ENCODE results near the gene FBXO24. TPM values are rescaled to one million over a fixed set of nuclear protein-coding genes. Genes with fewer than 3 reads are reported as not detected.

FBXO24 gene
- total RNA-seq, 2 donors from 2014 or later, result 2.3 to 9.7 TPM

- WGBS, result 93% methylated on average over 23 of the region's 23 CpGs
- Histone ChIP-seq H3K9me3 (no peaks in the 10 kb centered on the region), H3K27me3 (replicated peaks; ENCODE audit: insufficient read depth) (no peaks in the 10 kb centered on the region), H3K4me3 (no peak overlapping the region), H3K27ac (no peak overlapping the region), H3K4me1 (replicated peaks) (no peaks in the 10 kb centered on the region), H3K36me3 (no peaks in the 10 kb centered on the region)
- intact Hi-C loops (cut with DNase I), result no loop called here
- DNase-seq (ENCODE audit: low spot score), result no peak
- TF ChIP-seq POLR2AphosphoS5 (IDR thresholded peaks at IDR 0.05), result no peak
- TF ChIP-seq, protein P1, sequence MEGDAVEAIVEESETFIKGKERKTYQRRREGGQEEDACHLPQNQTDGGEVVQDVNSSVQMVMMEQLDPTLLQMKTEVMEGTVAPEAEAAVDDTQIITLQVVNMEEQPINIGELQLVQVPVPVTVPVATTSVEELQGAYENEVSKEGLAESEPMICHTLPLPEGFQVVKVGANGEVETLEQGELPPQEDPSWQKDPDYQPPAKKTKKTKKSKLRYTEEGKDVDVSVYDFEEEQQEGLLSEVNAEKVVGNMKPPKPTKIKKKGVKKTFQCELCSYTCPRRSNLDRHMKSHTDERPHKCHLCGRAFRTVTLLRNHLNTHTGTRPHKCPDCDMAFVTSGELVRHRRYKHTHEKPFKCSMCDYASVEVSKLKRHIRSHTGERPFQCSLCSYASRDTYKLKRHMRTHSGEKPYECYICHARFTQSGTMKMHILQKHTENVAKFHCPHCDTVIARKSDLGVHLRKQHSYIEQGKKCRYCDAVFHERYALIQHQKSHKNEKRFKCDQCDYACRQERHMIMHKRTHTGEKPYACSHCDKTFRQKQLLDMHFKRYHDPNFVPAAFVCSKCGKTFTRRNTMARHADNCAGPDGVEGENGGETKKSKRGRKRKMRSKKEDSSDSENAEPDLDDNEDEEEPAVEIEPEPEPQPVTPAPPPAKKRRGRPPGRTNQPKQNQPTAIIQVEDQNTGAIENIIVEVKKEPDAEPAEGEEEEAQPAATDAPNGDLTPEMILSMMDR (IDR thresholded peaks at IDR 0.05), result no peak
- TF ChIP-seq POLR2A (IDR thresholded peaks at IDR 0.05), result no peak
Observed at GRCh38 chr7:100620804-100621203, 34.7 kb downstream of the FBXO24 start.

DNA sequence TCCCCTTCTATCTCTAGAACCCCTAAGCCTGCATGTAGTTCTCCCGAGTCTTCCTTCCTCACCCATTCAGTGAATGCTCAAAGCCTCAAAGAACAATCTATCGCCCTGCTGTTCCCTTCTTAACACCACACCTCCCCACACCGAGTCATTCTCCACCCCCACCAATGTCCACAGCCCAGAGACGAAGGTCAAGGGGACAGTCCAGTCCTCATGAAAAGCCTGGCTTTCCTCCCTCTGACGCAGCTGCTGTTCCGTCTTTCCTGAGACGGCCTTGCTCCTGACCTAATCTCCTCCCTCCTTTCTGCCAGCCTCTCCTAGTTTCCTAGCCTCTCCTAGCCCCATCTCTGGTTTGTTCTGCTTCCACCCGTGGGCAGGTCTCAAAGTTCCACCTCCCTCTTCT lies 35.4 kb downstream of the FBXO24 start:
- intact Hi-C loops (cut with DNase I), result no loop called here
- Histone ChIP-seq H3K9me3 (no peaks in the 10 kb centered on the region), H3K27me3 (replicated peaks; ENCODE audit: insufficient read depth) (no peaks in the 10 kb centered on the region), H3K4me1 (replicated peaks) (no peaks in the 10 kb centered on the region), H3K4me3 (no peak overlapping the region), H3K36me3 (no peaks in the 10 kb centered on the region), H3K27ac (no peak overlapping the region)
- TF ChIP-seq POLR2AphosphoS5 (IDR thresholded peaks at IDR 0.05) (no peak), POLR2A (IDR thresholded peaks at IDR 0.05) (no peak)
- TF ChIP-seq, protein P1 (IDR thresholded peaks at IDR 0.05), result no peak
- DNase-seq (ENCODE audit: low spot score), result no peak
- 81% methylated on average over 8 of the region's 8 CpGs for WGBS

DNA sequence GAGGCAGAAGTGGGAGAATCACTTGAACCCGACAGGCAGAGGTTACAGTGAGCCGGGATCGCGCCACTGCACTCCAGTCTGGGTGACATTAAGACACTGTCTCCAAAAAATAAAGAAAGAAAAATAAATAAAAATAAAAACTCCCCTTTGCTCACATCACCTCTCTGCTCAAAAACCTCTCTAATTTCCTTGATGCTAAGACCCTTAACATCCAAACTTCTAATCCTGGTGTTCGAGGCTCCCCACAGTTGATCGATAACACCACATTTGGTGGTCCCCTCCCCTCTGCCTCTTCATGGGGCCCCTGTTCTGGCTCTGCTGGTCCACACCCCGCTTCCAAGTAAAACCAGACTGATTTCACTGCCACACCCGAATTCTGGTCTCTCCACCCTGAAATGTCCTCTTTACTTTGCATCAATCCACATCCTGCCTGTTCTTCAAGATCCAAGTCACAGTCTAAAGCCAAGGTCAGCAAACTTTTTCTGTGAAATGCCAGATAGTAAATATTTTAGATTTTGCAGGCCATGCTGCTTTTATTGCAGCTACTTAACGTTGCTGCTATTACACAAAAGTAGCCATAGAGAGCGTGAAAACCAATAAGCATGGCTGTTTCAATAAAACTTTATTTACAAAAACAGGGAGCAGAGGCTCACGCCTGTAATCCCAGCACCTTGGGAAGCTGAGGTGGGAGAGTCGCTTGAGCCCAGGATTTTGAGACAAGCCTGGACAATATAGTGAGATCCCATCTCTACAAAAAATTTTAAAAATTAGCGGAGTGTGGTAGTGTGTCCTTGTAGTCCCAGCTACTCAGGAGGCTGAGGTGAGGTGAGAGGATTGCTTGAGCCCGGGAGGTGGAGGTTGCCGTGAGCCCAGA lies 38.1 kb downstream of the FBXO24 start:
- TF ChIP-seq POLR2AphosphoS5 (IDR thresholded peaks at IDR 0.05), result no peak
- intact Hi-C loops (cut with DNase I), result no loop called here
- H3K27me3 ChIP-seq (replicated peaks; ENCODE audit: insufficient read depth), result no peaks in the 10 kb centered on the region
- DNase-seq (ENCODE audit: low spot score), result no peak
- H3K4me3 ChIP-seq, result no peak overlapping the region
- no peak overlapping the region for H3K27ac ChIP-seq
- no peaks in the 10 kb centered on the region for H3K36me3 ChIP-seq
- WGBS, result 89% methylated on average over 15 of the region's 15 CpGs
- H3K4me1 ChIP-seq (replicated peaks), result no peaks in the 10 kb centered on the region
- H3K9me3 ChIP-seq, result no peaks in the 10 kb centered on the region

DNA sequence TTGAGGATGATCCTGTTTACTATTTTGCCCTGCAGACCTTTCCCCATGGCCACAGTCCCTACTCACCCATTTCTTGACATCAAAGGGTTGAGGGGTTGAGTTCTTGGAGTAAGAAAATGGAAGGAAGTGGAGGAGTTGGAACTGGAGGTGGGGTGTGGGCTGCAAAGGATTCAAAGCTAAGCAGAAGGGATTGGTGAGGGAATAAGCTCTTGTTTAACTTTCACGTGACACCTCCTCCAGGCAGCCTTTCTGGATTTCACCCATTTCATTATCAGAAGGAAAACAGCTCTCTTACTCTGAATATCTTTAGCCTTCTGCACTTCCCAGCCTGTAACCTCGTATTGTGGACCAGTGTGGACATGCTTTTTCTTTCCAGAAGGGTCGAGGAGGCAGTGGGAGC lies 39.9 kb downstream of the FBXO24 start:
- Histone ChIP-seq H3K9me3 (no peaks in the 10 kb centered on the region), H3K27me3 (replicated peaks; ENCODE audit: insufficient read depth) (no peaks in the 10 kb centered on the region), H3K36me3 (no peaks in the 10 kb centered on the region), H3K4me1 (replicated peaks) (no peaks in the 10 kb centered on the region), H3K4me3 (peak overlapping the region; percentile 18 to 19), H3K27ac (no peak overlapping the region)
- WGBS, result 11% methylated on average over 3 of the region's 3 CpGs
- no peak for DNase-seq (ENCODE audit: low spot score)
- intact Hi-C loops (cut with DNase I), result no loop called here
- TF ChIP-seq POLR2AphosphoS5 (IDR thresholded peaks at IDR 0.05), result no peak
- TF ChIP-seq POLR2A (IDR thresholded peaks at IDR 0.05), result no peak
- TF ChIP-seq, protein P1 (IDR thresholded peaks at IDR 0.05), result no peak

DNA sequence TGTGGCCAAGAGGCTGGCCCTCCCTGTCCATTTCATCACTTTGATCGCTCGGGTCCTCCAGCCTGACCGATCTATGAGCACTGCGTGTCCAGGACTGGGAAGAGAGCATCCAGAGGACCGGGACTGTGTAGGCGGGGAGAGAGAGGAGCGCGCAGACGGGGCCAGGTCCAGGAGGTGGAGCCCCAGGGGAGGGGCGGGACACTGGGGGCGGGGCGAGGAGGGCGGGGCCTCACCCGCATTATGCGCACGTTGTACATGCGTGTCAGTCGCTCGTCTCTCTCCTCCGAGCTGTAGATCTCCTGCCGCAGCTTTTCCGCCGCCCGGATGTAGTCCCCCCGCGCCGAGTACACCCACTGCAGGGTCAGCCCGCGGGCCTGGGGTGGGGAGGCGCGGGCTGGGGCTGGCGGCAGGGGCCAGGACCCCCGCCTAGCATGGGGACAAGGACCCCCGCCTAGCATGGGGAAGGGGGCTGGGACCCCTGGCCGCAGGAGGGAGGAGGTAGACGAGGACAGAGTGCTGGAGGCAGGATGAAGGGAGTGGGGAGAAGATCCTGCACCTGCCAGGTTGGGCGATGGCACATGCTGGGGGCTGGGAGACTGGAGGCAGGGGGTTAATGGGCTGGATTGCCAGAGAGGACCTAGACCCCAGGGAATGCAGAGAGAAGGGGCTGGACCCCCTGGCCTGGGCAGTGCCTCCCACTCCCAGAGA lies 40.6 kb downstream of the FBXO24 start:
- Histone ChIP-seq H3K4me1 (replicated peaks) (no peaks in the 10 kb centered on the region), H3K36me3 (no peaks in the 10 kb centered on the region), H3K4me3 (peak overlapping the region; percentile 18 to 19), H3K27me3 (replicated peaks; ENCODE audit: insufficient read depth) (no peaks in the 10 kb centered on the region), H3K9me3 (no peaks in the 10 kb centered on the region), H3K27ac (peak overlapping the region in 1 of 2 donors; percentile 11)
- no peak for TF ChIP-seq POLR2AphosphoS5 (IDR thresholded peaks at IDR 0.05)
- TF ChIP-seq POLR2A (IDR thresholded peaks at IDR 0.05), result no peak
- TF ChIP-seq, protein P1 (IDR thresholded peaks at IDR 0.05), result no peak
- peak; percentile 73 for DNase-seq (ENCODE audit: low spot score)
- 5% methylated on average over 23 of the region's 37 CpGs for WGBS
- intact Hi-C loops (cut with DNase I), result no loop called here

Data from prostate gland (tissue), 2 donors.